Cardiac fibroblast (primary cell): ENCODE measurements around the gene SLCO2A1.

Experiments
- DNase-seq, 2 donors: peaks; one replicate each; pipeline versions ENCODE4 v3.0.0 to v3.0.0-alpha.2; 2010; ENCODE audit warnings: low read depth in 2 of 2
- H3K4me3 ChIP-seq, 2 donors: replicated peaks in 1 of 2; 1 replicate in 1 of 2; 2 replicates in 1 of 2; pipeline ENCODE4 v1.5.1; 2011; ENCODE audit warnings: low read depth in 2 of 2, low read length in 2 of 2, mild to moderate bottlenecking in 2 of 2, moderate library complexity in 1 of 2
- TF ChIP-seq, protein P1 (sequence below): IDR thresholded peaks from one replicate; pipeline ENCODE4 v1.5.1; 2011; ENCODE audit warnings: low read depth, mild to moderate bottlenecking, low read length, inconsistent platforms

The SLCO2A1 gene

DNA sequence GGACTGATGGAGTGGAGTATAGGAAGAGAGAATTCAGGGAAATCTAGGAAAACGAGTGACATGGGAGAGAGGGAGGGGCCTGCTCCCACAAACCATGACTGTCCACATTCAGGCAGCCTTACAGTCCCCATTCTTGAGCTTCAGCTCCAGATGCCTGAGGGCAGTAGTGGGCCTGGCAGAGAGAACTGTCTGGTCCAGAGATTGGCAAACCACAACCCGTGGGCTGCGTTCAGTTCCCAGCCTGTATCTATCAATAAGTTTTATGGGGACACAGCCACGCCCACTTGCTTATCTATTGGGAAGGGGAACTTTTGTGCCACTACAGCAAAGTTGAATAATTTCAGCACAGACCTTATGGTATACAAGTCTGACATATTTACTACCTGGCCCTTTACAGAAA lies 63.8 kb downstream of the SLCO2A1 start:
- no peak overlapping the region for H3K4me3 ChIP-seq
- TF ChIP-seq, protein P1, sequence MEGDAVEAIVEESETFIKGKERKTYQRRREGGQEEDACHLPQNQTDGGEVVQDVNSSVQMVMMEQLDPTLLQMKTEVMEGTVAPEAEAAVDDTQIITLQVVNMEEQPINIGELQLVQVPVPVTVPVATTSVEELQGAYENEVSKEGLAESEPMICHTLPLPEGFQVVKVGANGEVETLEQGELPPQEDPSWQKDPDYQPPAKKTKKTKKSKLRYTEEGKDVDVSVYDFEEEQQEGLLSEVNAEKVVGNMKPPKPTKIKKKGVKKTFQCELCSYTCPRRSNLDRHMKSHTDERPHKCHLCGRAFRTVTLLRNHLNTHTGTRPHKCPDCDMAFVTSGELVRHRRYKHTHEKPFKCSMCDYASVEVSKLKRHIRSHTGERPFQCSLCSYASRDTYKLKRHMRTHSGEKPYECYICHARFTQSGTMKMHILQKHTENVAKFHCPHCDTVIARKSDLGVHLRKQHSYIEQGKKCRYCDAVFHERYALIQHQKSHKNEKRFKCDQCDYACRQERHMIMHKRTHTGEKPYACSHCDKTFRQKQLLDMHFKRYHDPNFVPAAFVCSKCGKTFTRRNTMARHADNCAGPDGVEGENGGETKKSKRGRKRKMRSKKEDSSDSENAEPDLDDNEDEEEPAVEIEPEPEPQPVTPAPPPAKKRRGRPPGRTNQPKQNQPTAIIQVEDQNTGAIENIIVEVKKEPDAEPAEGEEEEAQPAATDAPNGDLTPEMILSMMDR, result no peak
- DNase-seq, result no peak

DNA sequence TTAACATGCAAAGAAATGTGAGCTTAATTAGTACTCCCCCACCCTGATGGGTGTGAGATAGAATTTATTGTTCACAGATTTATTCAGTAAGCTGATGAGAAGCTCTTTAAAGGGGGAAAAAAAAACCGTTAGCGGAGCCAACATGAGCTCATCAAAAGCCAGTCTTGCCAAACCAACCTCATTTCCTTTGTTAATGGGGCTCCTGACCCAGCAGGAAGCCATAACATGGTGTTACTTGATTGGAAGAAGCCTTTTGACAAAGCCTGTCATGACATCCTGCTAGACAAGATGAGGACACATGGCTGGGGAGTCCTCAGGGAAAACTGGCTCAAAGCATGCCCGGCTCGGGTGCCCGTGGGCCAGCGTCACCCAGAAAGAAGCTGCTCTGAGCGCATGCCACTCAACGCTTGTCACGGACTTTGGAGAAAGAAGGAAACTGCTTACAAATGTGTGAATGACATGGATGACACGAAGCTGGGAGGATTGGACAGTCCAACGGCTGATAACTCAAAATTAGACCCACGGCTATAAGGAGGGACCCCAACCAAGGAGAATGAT lies 64.6 kb downstream of the SLCO2A1 start:
- peak; percentile 21 to 28 for DNase-seq
- TF ChIP-seq, protein P1, result no peak

DNA sequence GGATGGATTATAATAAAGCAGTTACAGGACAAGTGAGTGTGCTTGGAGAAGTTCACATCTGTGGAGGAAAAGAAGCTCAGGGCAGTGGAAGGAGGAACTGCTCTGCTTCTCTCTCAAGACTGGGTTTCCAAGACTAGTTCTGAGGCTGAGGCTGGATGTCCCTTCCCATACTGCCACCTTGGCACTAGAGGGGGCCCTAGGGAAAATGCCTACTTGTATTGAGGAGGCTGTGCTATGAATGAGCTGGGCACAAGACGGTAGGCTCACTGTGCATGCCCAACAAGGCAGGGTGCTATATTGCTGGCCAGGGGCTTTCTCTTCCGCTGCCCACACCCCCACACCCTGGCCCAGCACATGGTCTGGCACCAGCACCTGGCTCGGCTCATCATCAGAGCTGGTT lies 65.2 kb downstream of the SLCO2A1 start:
- DNase-seq, result no peak
- H3K4me3 ChIP-seq, result no peak overlapping the region
- TF ChIP-seq, protein P1, result peak; percentile 28

More for the DNA sequence above, 64.6 kb downstream of the SLCO2A1 start:
- H3K4me3 ChIP-seq, result no peak overlapping the region

DNA sequence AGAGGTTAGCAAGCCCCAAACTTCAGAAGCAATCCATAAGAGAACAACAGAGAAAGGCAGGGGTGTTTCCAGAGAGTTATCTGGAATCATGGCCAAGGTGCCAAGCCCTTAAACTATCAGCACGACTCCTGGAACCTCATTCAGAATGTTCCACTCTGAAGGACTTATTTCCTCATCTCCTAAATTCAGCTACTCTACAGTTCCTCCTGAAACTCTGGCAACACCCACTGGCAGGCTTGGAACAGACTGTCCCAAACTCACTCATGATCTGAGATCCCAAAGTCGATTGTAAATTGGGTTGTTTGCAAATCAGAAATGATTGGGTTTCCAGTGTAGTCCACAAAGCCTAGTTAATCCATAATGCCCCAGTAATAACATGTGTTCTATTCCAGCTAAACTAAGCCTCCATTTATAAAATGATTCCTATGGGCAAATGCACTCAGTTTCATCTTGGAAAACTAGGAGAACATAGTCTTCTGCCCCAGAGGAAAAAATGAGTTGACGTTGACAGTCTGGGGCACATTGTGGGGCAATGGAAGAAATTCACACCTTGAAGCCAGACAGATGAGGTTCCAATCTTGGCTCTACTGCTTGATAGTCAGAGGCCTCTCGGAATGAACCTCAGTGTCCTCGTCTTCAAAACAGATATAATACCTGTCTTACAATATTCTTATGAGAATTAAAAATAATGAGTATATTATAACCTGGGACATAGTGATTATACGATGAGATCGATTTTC lies 65.9 kb downstream of the SLCO2A1 start:
- no peak for DNase-seq

DNA sequence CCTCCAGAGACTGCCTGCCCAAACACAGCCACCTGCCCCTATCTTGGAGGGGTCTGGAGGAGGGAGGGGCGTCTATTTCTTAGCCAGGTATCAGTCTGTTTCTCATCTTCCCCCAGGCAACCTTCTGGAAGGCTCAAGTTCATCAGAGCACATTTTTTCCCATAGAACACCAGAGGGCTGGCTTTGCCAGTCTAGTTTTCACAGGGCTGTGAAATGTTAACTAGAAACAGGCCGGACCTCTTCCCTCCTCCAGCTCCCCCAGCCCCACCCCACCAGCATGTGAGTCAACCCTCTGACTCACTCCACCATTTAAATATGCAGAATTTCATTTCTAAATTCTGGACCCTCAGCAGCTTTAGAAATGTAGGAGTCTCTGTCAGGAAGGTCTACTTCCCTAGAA lies 66.9 kb downstream of the SLCO2A1 start:
- TF ChIP-seq, protein P1, result no peak
- H3K4me3 ChIP-seq, result no peak overlapping the region
- peak; percentile 40 to 66 for DNase-seq

More for the DNA sequence above, 65.9 kb downstream of the SLCO2A1 start:
- H3K4me3 ChIP-seq, result no peak overlapping the region
- TF ChIP-seq, protein P1, result no peak

DNA sequence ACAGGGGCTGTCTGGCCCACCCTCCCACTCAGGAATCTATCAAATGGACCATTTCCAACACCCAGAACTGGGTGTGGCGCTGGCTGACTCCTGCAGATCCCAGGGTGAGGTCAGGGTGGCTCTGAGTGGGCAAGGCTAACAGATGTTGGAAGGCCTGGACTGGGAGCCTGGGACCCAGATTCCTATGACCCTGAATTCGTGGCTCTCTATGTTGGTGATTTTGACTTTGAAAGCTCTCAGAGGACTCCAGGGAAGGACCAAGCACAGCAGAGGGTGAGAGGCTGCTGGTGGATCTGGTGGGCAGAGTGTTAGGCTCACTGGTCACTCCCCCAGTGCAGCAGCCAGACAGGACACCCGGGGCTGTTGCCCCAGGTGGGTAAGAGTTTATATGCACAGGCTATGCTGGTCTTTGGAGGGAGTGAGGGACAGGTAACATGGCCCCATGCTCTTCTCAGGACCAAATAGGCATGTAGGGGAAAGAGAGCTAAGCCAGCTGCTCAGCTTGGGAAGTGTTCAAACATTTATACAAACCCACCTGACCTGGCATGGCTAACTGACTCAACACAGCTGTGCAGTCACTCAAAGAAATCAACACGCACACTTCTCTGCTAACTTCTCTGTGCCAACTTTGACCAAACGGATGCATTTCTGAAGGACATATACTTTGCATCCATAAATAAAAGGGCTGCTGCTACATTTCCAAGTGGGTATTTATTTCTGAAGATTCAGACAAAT lies 71.5 kb downstream of the SLCO2A1 start:
- no peak for DNase-seq
- TF ChIP-seq, protein P1, result no peak
- H3K4me3 ChIP-seq, result no peak overlapping the region
